Thyroid gland (tissue), 4 donors: ENCODE results near the gene SLC25A23.

ENCODE experiments used
- POLR2A ChIP-seq, 2 donors: fragments of 450-650 bp; IDR thresholded peaks; one replicate each; pipeline ENCODE4 v1.6.1; 2017; ENCODE audit warnings: antibody characterized with exemption in 2 of 2, mild to moderate bottlenecking in 2 of 2, moderate library complexity in 1 of 2
- TF ChIP-seq, protein P1 (sequence below), 6 experiments: fragments of 200-600 bp in 3 of 6; fragments of 450-650 bp in 3 of 6; sonication (generic) in 3 of 6; IDR thresholded peaks; one replicate each; pipeline ENCODE4 v1.5.1; 2016 to 2019; ENCODE audit warnings: antibody characterized with exemption in 6 of 6, mild to moderate bottlenecking in 2 of 6, inconsistent platforms in 1 of 6, moderate library complexity in 1 of 6

- TF ChIP-seq, protein P1, sequence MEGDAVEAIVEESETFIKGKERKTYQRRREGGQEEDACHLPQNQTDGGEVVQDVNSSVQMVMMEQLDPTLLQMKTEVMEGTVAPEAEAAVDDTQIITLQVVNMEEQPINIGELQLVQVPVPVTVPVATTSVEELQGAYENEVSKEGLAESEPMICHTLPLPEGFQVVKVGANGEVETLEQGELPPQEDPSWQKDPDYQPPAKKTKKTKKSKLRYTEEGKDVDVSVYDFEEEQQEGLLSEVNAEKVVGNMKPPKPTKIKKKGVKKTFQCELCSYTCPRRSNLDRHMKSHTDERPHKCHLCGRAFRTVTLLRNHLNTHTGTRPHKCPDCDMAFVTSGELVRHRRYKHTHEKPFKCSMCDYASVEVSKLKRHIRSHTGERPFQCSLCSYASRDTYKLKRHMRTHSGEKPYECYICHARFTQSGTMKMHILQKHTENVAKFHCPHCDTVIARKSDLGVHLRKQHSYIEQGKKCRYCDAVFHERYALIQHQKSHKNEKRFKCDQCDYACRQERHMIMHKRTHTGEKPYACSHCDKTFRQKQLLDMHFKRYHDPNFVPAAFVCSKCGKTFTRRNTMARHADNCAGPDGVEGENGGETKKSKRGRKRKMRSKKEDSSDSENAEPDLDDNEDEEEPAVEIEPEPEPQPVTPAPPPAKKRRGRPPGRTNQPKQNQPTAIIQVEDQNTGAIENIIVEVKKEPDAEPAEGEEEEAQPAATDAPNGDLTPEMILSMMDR (IDR thresholded peaks at IDR 0.05): no peak
- no peak for TF ChIP-seq POLR2A (IDR thresholded peaks at IDR 0.05)
These were observed 35.9 kb downstream of the SLC25A23 start for GRCh38 chr19:6423499-6424194.
